Kidney (tissue), 14 donors: ENCODE data around the gene FBXL7. TPM values are rescaled to one million over a fixed set of nuclear protein-coding genes. Genes with fewer than 3 reads are reported as not detected.

Source experiments
- DNase-seq, 5 donors: peaks; one replicate each; pipeline ENCODE4 v3.0.0-alpha.2; 2013 to 2020
- FAIRE-seq: peaks from 2 replicates; lab custom pipeline; 2012; peaks lifted over from hg19 to GRCh38; lab: Jason Lieb, UNC
- H3K27ac ChIP-seq, 2 donors: one replicate each; pipeline ENCODE4 v1.7.0; 2013; ENCODE audit warnings: low read depth in 2 of 2, low read length in 2 of 2, inconsistent platforms in 1 of 2
- H3K27me3 ChIP-seq: one replicate; pipeline ENCODE4 v1.7.1; 2013; ENCODE audit warnings: low read length, inconsistent platforms; ENCODE audit not compliant: control insufficient read depth, insufficient read depth
- H3K36me3 ChIP-seq, 3 donors: one replicate each; pipeline versions ENCODE4 v1.7.0 to v1.7.1; 2013; ENCODE audit warnings: low read length in 3 of 3, control low read depth in 1 of 3, inconsistent platforms in 1 of 3; ENCODE audit not compliant: insufficient read depth in 3 of 3, control insufficient read depth in 2 of 3
- H3K4me1 ChIP-seq, 3 donors: one replicate each; pipeline versions ENCODE4 v1.7.0 to v1.7.1; 2013; ENCODE audit warnings: low read length in 3 of 3, inconsistent platforms in 1 of 3, low read depth in 1 of 3; ENCODE audit not compliant: control insufficient read depth in 2 of 3, insufficient read depth in 2 of 3
- H3K4me3 ChIP-seq, 3 donors: one replicate each; pipeline versions ENCODE4 v1.7.0 to v1.8.1; 2013; ENCODE audit warnings: low read length in 3 of 3, control low read depth in 1 of 3, inconsistent platforms in 1 of 3
- H3K9ac ChIP-seq, 3 donors: one replicate each; pipeline versions ENCODE4 v1.7.0 to v1.7.1; 2013; ENCODE audit warnings: low read length in 3 of 3, control low read depth in 1 of 3, inconsistent platforms in 1 of 3
- H3K9me3 ChIP-seq, 3 donors: one replicate each; pipeline versions ENCODE4 v1.7.0 to v1.7.1; 2013; ENCODE audit warnings: low read length in 3 of 3, control low read depth in 1 of 3, inconsistent platforms in 1 of 3; ENCODE audit not compliant: control insufficient read depth in 2 of 3, insufficient read depth in 1 of 3
- CTCF ChIP-seq: IDR thresholded peaks from 3 replicates; pipeline ENCODE4 v1.5.1; 2012; ENCODE audit warnings: mild to moderate bottlenecking, moderate library complexity, borderline replicate concordance; ENCODE audit not compliant: insufficient read depth; ENCODE audit errors: extremely low read depth
- intact Hi-C: fragments of 100-400 bp; cut with DNase I; formaldehyde crosslinking; loops from one replicate; pipeline ENCODE4 v1.11.1; 2022
- polyA plus RNA-seq: library from polyadenylated mRNA; stranded (reverse); fragments of 350-450 nt; fragmentation: Illumina TruSeq; extraction: RNeasy Lipid Tissue Mini Kit (QIAGEN cat#74804); gene quantifications from one replicate; pipeline ENCODE4 v1.2.3, GENCODE V29; 2014; ENCODE audit warnings: low read depth, low replicate concordance; ENCODE audit not compliant: insufficient read depth
- total RNA-seq: library from RNA; stranded (reverse); fragmentation: NEBNext Ultra II Directional; extraction: Animal tissue kit (Norgen Biotek cat#: 25700); gene quantifications from one replicate; pipeline ENCODE4 v1.2.1, GENCODE V29; 2021
- donor health status: control.
- donor health status: control.
- donor health status: control.
- donor health status: control.
- donor health status: control.
- donor health status: DM: yes; HTN: yes; CAD: no.
- donor health status: Normal renal cell carcinoma (clear cell type).

FBXL7 gene
- total and polyA plus RNA-seq, 2 donors from 2014 or later = 3.9 to 6.1 TPM

GRCh38 chr5:15506146-15506545 is 6.2 kb downstream of the FBXL7 start:
- TF ChIP-seq CTCF = no peak
- FAIRE-seq (no peak), DNase-seq (peak in 1 of 5 donors; percentile 29)
- Histone ChIP-seq H3K4me3 (no peak overlapping the region), H3K4me1 (peaks cover 0 to 5% (median 4%) of the 10 kb centered on the region in 3 donors), H3K9ac (no peak overlapping the region), H3K36me3 (no peaks in the 10 kb centered on the region), H3K27ac (no peak overlapping the region), H3K9me3 (no peaks in the 10 kb centered on the region), H3K27me3 (no peaks in the 10 kb centered on the region)
- intact Hi-C loops = no loop called here

- H3K4me1 ChIP-seq = peaks cover 0 to 5% (median 3%) of the 10 kb centered on the region in 3 donors
- intact Hi-C loops = no loop called here
- H3K9ac ChIP-seq = no peak overlapping the region
- no peak for TF ChIP-seq CTCF
- no peak overlapping the region for H3K4me3 ChIP-seq
- no peak for DNase-seq
- H3K9me3 ChIP-seq = no peaks in the 10 kb centered on the region
- no peaks in the 10 kb centered on the region for H3K27me3 ChIP-seq
- no peak overlapping the region for H3K27ac ChIP-seq
- FAIRE-seq = no peak
- no peaks in the 10 kb centered on the region for H3K36me3 ChIP-seq
These were observed 6.9 kb downstream of the FBXL7 start for GRCh38 chr5:15506897-15507296.

- no peak for DNase-seq
These were observed 10.1 kb downstream of the FBXL7 start for GRCh38 chr5:15510092-15510491.

More at GRCh38 chr5:15510092-15510491, 10.1 kb downstream of the FBXL7 start:
- Histone ChIP-seq H3K4me1 (peaks cover 0 to 5% (median 0%) of the 10 kb centered on the region in 3 donors), H3K36me3 (no peaks in the 10 kb centered on the region), H3K27me3 (no peaks in the 10 kb centered on the region), H3K9ac (no peak overlapping the region), H3K4me3 (no peak overlapping the region), H3K27ac (no peak overlapping the region), H3K9me3 (no peaks in the 10 kb centered on the region)
- intact Hi-C loops = no loop called here
- FAIRE-seq = no peak
- no peak for TF ChIP-seq CTCF
